GM12878 (cell line): ENCODE data around the gene DENND1B. TPM values are rescaled to one million over a fixed set of nuclear protein-coding genes. Genes with fewer than 3 reads are reported as not detected.

ENCODE experiments used
- ATAC-seq: fragments of 200-7000 bp; cut with Tn5 transposase; 3 replicates; pipeline ENCODE4 v1.9.1; 2020; ENCODE audit warnings: mild to moderate bottlenecking, moderate library complexity
- BruUV-seq: library from RNA; stranded (reverse); fragments of 400-500 nt; replicated peaks from 2 replicates; lab custom pipeline; 2021; lab: Mats Ljungman, UMichigan
- CTCF ChIA-PET: fragments of 300-600 bp; sonication (Branson Sonifier 250); formaldehyde crosslinking; extraction: SDS; loops from one replicate; lab custom pipeline; 2021; ENCODE audit warnings: inconsistent platforms; lab: Yijun Ruan, JAX
- POLR2A ChIA-PET: fragments of 350-600 bp; formaldehyde crosslinking; extraction: SDS; loops from one replicate; lab custom pipeline; 2021; ENCODE audit warnings: inconsistent platforms; lab: Charles Lee
- RAD21 ChIA-PET: fragments of 300-600 bp; sonication (Branson Sonifier 250); formaldehyde crosslinking; loops from one replicate; lab custom pipeline; 2023; ENCODE audit warnings: antibody characterized with exemption; ENCODE audit not compliant: unreplicated experiment; lab: Charles Lee
- SMC1A ChIA-PET: fragments of 300-600 bp; sonication (Branson Sonifier 250); formaldehyde crosslinking; loops from one replicate; lab custom pipeline; 2023; ENCODE audit not compliant: unreplicated experiment, uncharacterized antibody; lab: Charles Lee
- DNase-seq: peaks from one replicate; pipeline ENCODE4 v3.0.0-alpha.2; 2011; ENCODE audit warnings: low read depth, low spot score
- FAIRE-seq: peaks from 3 replicates; lab custom pipeline; 2011; peaks lifted over from hg19 to GRCh38; lab: Jason Lieb, UNC
- H2AFZ ChIP-seq: 2 replicates; pipeline ENCODE4 v1.6.0; 2011; ENCODE audit warnings: low read depth, low read length, control low read depth; ENCODE audit not compliant: control insufficient read depth
- H3K27ac ChIP-seq: 2 replicates; pipeline ENCODE4 v1.5.1; 2011; ENCODE audit warnings: control low read depth; ENCODE audit not compliant: control insufficient read depth, insufficient read depth
- H3K27me3 ChIP-seq, 2 experiments: replicated peaks in 1 of 2; 2 replicates each; pipeline versions ENCODE4 v1.6.0 to v1.6.1; 2011; ENCODE audit warnings: low read length in 1 of 2; ENCODE audit not compliant: control insufficient read depth in 2 of 2, insufficient read depth in 2 of 2
- H3K36me3 ChIP-seq, 2 experiments: 2 replicates each; pipeline ENCODE4 v1.5.1; 2011; ENCODE audit warnings: low read length in 1 of 2; ENCODE audit not compliant: control insufficient read depth in 2 of 2, insufficient read depth in 2 of 2
- H3K4me1 ChIP-seq: 2 replicates; pipeline ENCODE4 v1.6.1; 2011; ENCODE audit warnings: mild to moderate bottlenecking, low read length, moderate library complexity, mixed read lengths; ENCODE audit not compliant: control insufficient read depth, insufficient read depth
- H3K4me2 ChIP-seq: 2 replicates; pipeline ENCODE4 v1.6.0; 2011; ENCODE audit warnings: control low read depth; ENCODE audit not compliant: control insufficient read depth, insufficient read depth
- H3K4me3 ChIP-seq: fragments of 200-600 bp; sonication (generic); 2 replicates; pipeline ENCODE4 v1.5.1; 2016
- H3K79me2 ChIP-seq: 2 replicates; pipeline ENCODE4 v1.6.0; 2011; ENCODE audit warnings: low read length; ENCODE audit not compliant: control insufficient read depth, insufficient read depth
- H3K9ac ChIP-seq: 2 replicates; pipeline ENCODE4 v1.8.0; 2011; ENCODE audit warnings: low read length, control low read depth, mixed read lengths; ENCODE audit not compliant: control insufficient read depth, insufficient read depth
- H3K9me3 ChIP-seq: replicated peaks from 3 replicates; pipeline ENCODE4 v1.5.1; 2011; ENCODE audit warnings: mild to moderate bottlenecking, low read length; ENCODE audit not compliant: control insufficient read depth, insufficient read depth
- H4K20me1 ChIP-seq: 2 replicates; pipeline ENCODE4 v1.6.0; 2011; ENCODE audit not compliant: control insufficient read depth, insufficient read depth
- BMI1 ChIP-seq: fragments of 450-650 bp; IDR thresholded peaks from 2 replicates; pipeline ENCODE4 v1.6.1; 2016; ENCODE audit warnings: mild to moderate bottlenecking, moderate library complexity, borderline replicate concordance
- CEBPB ChIP-seq, 2 experiments: fragments of 150-350 bp in 1 of 2; IDR thresholded peaks; 2 replicates each; pipeline ENCODE4 v1.6.1; 2012 to 2014; ENCODE audit warnings: low read depth in 2 of 2, low read length in 2 of 2, borderline replicate concordance in 1 of 2, inconsistent platforms in 1 of 2
- JUND ChIP-seq: IDR thresholded peaks from 2 replicates; pipeline ENCODE4 v1.6.1; 2012; ENCODE audit warnings: low read depth, mild to moderate bottlenecking, low read length, improper control_type of control experiment, moderate library complexity
- MEF2A ChIP-seq: IDR thresholded peaks from 2 replicates; pipeline ENCODE4 v1.6.1; 2011; ENCODE audit warnings: low read depth, mild to moderate bottlenecking, low read length, moderate library complexity; ENCODE audit not compliant: insufficient read depth
- SREBF1 ChIP-seq: IDR thresholded peaks from 2 replicates; pipeline ENCODE4 v1.6.1; 2012; ENCODE audit warnings: mild to moderate bottlenecking, low read length
- TCF7 ChIP-seq: IDR thresholded peaks from 2 replicates; pipeline ENCODE4 v1.6.1; 2014; ENCODE audit warnings: antibody characterized with exemption, borderline replicate concordance
- ZNF217 ChIP-seq: fragments of 450-650 bp; IDR thresholded peaks from 2 replicates; pipeline ENCODE4 v1.6.1; 2017; ENCODE audit warnings: antibody characterized with exemption, mild to moderate bottlenecking
- WGBS: methylation state at CpG from one replicate; pipeline ENCODE4 v1.1.6; 2016; ENCODE audit warnings: low lambda C conversion rate; ENCODE audit not compliant: insufficient replicate concordance, insufficient coverage; ENCODE audit errors: missing lambda C conversion rate; 5-methylcytosine and 5-hydroxymethylcytosine counted together
- in situ Hi-C: fragments of 300-500 bp; cut with MboI; formaldehyde crosslinking; loops from 9 replicates; pipeline ENCODE4 v1.14.3; 2018; ENCODE audit warnings: mixed read lengths
- intact Hi-C: fragments of 100-400 bp; cut with micrococcal nuclease; formaldehyde crosslinking; loops from one replicate; pipeline ENCODE4 v1.14.2; 2022; ENCODE audit not compliant: unreplicated experiment
- polyA plus RNA-seq, 11 experiments: library from polyadenylated mRNA; depleted of rRNA in 4 of 11; unstranded in 6 of 11; stranded (reverse) in 5 of 11; fragments of >200 nt; fragmentation: Nextera tagmentation in 4 of 11; fragmentation: Illumina TruSeq in 1 of 11; extraction: Ambion mirVana in 4 of 11; extraction: Trizol in 1 of 11; gene quantifications; 1 replicate in 1 of 11; 2 replicates in 10 of 11; pipeline versions ENCODE4 v1.2.1 to v1.2.3, GENCODE V29; 2011 to 2016; ENCODE audit warnings: inconsistent platforms in 2 of 11, missing spikeins in 2 of 11, low read depth in 1 of 11
- total RNA-seq, 4 experiments: library from RNA; depleted of rRNA in 3 of 4; stranded (reverse); fragments of >200 nt in 3 of 4; fragmentation: Illumina TruSeq in 1 of 4; extraction: Trizol in 1 of 4; gene quantifications; 2 replicates each; pipeline versions ENCODE4 v1.2.1 to v1.2.3, GENCODE V29; 2013 to 2021
- TF ChIP-seq, protein P1 (sequence below): fragments of 450-650 bp; IDR thresholded peaks from 2 replicates; pipeline ENCODE4 v1.6.1; 2017; ENCODE audit warnings: borderline replicate concordance
- TF ChIP-seq, protein P2 (sequence below): fragments of 450-650 bp; IDR thresholded peaks from 2 replicates; pipeline ENCODE4 v1.6.1; 2014; ENCODE audit warnings: mild to moderate bottlenecking

The DENND1B gene
- total and polyA plus RNA-seq, 10 of the 15 experiments (the other 5 are each of a cell fraction or from before 2014, with no cell fraction given): 1.7 to 10.7 (median 8.0) TPM

DNA sequence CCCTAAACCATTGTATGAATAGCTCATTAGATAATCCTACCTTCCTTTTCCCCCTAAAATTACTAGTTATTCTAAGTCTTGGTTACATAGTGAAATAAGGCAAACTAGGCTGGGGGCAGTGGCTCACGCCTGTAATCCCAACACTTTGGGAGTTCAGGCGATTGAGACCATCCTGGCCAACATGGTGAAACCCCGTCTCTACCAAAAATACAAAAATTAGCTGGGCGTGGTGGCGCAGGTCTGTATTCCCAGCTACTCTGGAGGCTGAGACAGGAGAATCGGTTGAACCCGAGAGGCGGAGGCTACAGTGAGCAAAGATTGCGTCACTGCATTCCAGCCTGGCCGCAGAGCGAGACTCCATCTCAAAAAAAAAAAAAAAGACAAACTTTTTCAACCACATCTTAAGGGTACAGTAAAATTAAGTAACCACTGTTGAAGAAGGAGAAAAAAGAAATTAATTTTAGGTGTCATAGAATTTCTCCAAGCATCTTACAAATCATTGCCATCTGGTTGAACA is 108.5 kb downstream of the DENND1B start:
- in situ Hi-C loops (no loop called here), intact Hi-C loops (no loop called here)
- H3K4me3 ChIP-seq: no peak overlapping the region
- ATAC-seq: no peak
- TF ChIP-seq TCF7 (no peak), BMI1 (no peak), CEBPB (IDR thresholded peaks at IDR 0.05; ENCODE audit: borderline replicate concordance in 1 of 2, low read depth in 2 of 2, low read length in 2 of 2) (no peak), JUND (no peak), MEF2A (no peak), ZNF217 (no peak), SREBF1 (no peak)
- TF ChIP-seq, protein P1, sequence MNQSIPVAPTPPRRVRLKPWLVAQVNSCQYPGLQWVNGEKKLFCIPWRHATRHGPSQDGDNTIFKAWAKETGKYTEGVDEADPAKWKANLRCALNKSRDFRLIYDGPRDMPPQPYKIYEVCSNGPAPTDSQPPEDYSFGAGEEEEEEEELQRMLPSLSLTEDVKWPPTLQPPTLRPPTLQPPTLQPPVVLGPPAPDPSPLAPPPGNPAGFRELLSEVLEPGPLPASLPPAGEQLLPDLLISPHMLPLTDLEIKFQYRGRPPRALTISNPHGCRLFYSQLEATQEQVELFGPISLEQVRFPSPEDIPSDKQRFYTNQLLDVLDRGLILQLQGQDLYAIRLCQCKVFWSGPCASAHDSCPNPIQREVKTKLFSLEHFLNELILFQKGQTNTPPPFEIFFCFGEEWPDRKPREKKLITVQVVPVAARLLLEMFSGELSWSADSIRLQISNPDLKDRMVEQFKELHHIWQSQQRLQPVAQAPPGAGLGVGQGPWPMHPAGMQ: no peak
- TF ChIP-seq, protein P2, sequence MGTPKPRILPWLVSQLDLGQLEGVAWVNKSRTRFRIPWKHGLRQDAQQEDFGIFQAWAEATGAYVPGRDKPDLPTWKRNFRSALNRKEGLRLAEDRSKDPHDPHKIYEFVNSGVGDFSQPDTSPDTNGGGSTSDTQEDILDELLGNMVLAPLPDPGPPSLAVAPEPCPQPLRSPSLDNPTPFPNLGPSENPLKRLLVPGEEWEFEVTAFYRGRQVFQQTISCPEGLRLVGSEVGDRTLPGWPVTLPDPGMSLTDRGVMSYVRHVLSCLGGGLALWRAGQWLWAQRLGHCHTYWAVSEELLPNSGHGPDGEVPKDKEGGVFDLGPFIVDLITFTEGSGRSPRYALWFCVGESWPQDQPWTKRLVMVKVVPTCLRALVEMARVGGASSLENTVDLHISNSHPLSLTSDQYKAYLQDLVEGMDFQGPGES: no peak
- no TSS peak for BruUV-seq
- ChIA-PET CTCF (interaction anchor here (0.6 kb wide), 1 partner anchor 30 kb away, joined by 6 read pairs; no protein-coding TSS in a partner anchor), SMC1A (interaction anchor here (1.1 kb wide), 1 partner anchor 26 kb away, joined by 3 read pairs; no protein-coding TSS in a partner anchor), RAD21 (interaction anchor here (1.3 kb wide), 1 partner anchor 8 kb away, joined by 3 read pairs; no protein-coding TSS in a partner anchor), POLR2A (interaction anchor here (0.7 kb wide), 1 partner anchor 524 kb away, joined by 5 read pairs; no protein-coding TSS in a partner anchor)
- no peaks in the 10 kb centered on the region for H3K9me3 ChIP-seq
- no peak overlapping the region for H3K4me2 ChIP-seq
- no peaks in the 10 kb centered on the region for H3K36me3 ChIP-seq
- no peaks in the 10 kb centered on the region for H3K4me1 ChIP-seq
- 69% methylated on average over 11 of the region's 11 CpGs for WGBS
- no peak for FAIRE-seq
- H4K20me1 ChIP-seq: no peaks in the 10 kb centered on the region
- DNase-seq: no peak
- H3K27me3 ChIP-seq: no peaks in the 10 kb centered on the region
- no peaks in the 10 kb centered on the region for H3K79me2 ChIP-seq
- no peak overlapping the region for H3K9ac ChIP-seq
- no peak overlapping the region for H2AFZ ChIP-seq
- H3K27ac ChIP-seq: no peak overlapping the region
